K562 (cell line): ENCODE data around the gene ZDHHC6. TPM values are rescaled to one million over a fixed set of nuclear protein-coding genes. Genes with fewer than 3 reads are reported as not detected.

Source experiments
- ATAC-seq: fragments of 200-7000 bp; cut with Tn5 transposase; 3 replicates; pipeline ENCODE4 v1.9.1; 2020; ENCODE audit warnings: moderate library complexity
- BruUV-seq: library from RNA; stranded (reverse); fragments of 400-500 nt; replicated peaks from 2 replicates; lab custom pipeline; 2021; lab: Mats Ljungman, UMichigan
- CTCF ChIA-PET: fragments of 300-600 bp; formaldehyde crosslinking; extraction: SDS; loops from one replicate; lab custom pipeline; 2021; ENCODE audit warnings: low intra/inter-chr PET ratio; lab: Yijun Ruan, JAX
- POLR2A ChIA-PET: fragments of 300-600, 350-650 bp; sonication (Branson Sonifier 250); formaldehyde crosslinking; extraction: SDS; loops from one replicate; lab custom pipeline; 2021; ENCODE audit warnings: antibody characterized with exemption, inconsistent platforms; lab: Yijun Ruan, JAX
- DNase-seq, 4 experiments: peaks; one replicate each; pipeline versions ENCODE4 v3.0.0 to v3.0.0-alpha.2; 2011 to 2018; ENCODE audit warnings: low spot score in 3 of 4, mixed read lengths in 3 of 4; ENCODE audit errors: extremely low read depth in 1 of 4
- FAIRE-seq: peaks from 2 replicates; lab custom pipeline; 2011; peaks lifted over from hg19 to GRCh38; lab: Jason Lieb, UNC
- H2AFZ ChIP-seq: 2 replicates; pipeline ENCODE4 v1.6.0; 2011; ENCODE audit warnings: low read depth, low read length, control low read depth, inconsistent platforms
- H3K27ac ChIP-seq: fragments of 200-600 bp; 3 replicates; pipeline ENCODE4 v1.8.0; 2011; ENCODE audit warnings: low read depth, mild to moderate bottlenecking, control low read depth, inconsistent platforms, low read length, moderate library complexity, mixed read lengths; ENCODE audit errors: extremely low read depth
- H3K27me3 ChIP-seq, 2 experiments: fragments of 300-600 bp in 1 of 2; 2 replicates in 1 of 2; 3 replicates in 1 of 2; pipeline versions ENCODE4 v1.6.0 to v1.8.0; 2011; ENCODE audit warnings: inconsistent platforms in 2 of 2, low read length in 2 of 2, mild to moderate bottlenecking in 1 of 2, mixed read lengths in 1 of 2, moderate library complexity in 1 of 2; ENCODE audit not compliant: control insufficient read depth in 2 of 2, insufficient read depth in 2 of 2
- H3K36me3 ChIP-seq: fragments of 300-600 bp; 3 replicates; pipeline ENCODE4 v1.8.0; 2011; ENCODE audit warnings: mild to moderate bottlenecking, low read length, inconsistent platforms; ENCODE audit not compliant: control insufficient read depth, insufficient read depth
- H3K4me1 ChIP-seq, 2 experiments: fragments of 200-600 bp in 1 of 2; replicated peaks in 1 of 2; 2 replicates in 1 of 2; 3 replicates in 1 of 2; pipeline versions ENCODE4 v1.5.1 to v1.8.0; 2011; ENCODE audit warnings: inconsistent platforms in 2 of 2, low read length in 2 of 2, mild to moderate bottlenecking in 1 of 2, mixed read lengths in 1 of 2, moderate library complexity in 1 of 2; ENCODE audit not compliant: control insufficient read depth in 2 of 2, insufficient read depth in 2 of 2
- H3K4me2 ChIP-seq: 2 replicates; pipeline ENCODE4 v1.6.1; 2011; ENCODE audit warnings: low read length, control low read depth, inconsistent platforms, mixed read lengths; ENCODE audit not compliant: insufficient read depth
- H3K4me3 ChIP-seq: fragments of 200-600 bp; sonication (generic), shearing (Covaris generic); 2 replicates; pipeline ENCODE4 v1.5.1; 2016; ENCODE audit warnings: control low read depth, inconsistent platforms
- H3K79me2 ChIP-seq: fragments of 200-600 bp; 3 replicates; pipeline ENCODE4 v1.8.0; 2011; ENCODE audit warnings: low read length, inconsistent platforms; ENCODE audit not compliant: control insufficient read depth, insufficient read depth
- H3K9ac ChIP-seq, 2 experiments: 2 replicates each; pipeline versions ENCODE4 v1.6.0 to v1.6.1; 2011; ENCODE audit warnings: low read depth in 2 of 2, low read length in 2 of 2, control low read depth in 1 of 2, inconsistent platforms in 1 of 2, mild to moderate bottlenecking in 1 of 2, mixed read lengths in 1 of 2; ENCODE audit not compliant: insufficient read depth in 1 of 2
- H3K9me1 ChIP-seq: one replicate; pipeline ENCODE4 v1.6.0; 2011; ENCODE audit warnings: inconsistent platforms, mild to moderate bottlenecking, low read length, moderate library complexity; ENCODE audit not compliant: control insufficient read depth, insufficient read depth
- H3K9me3 ChIP-seq: replicated peaks from 2 replicates; pipeline ENCODE4 v1.5.1; 2011; ENCODE audit warnings: low read depth, low read length, inconsistent platforms; ENCODE audit not compliant: control insufficient read depth, insufficient read depth
- H4K20me1 ChIP-seq: replicated peaks from 2 replicates; pipeline ENCODE4 v1.6.1; 2011; ENCODE audit warnings: low read length, inconsistent platforms, mixed read lengths; ENCODE audit not compliant: control insufficient read depth, insufficient read depth
- BRCA1 ChIP-seq, 2 experiments: fragments of 450-650 bp in 1 of 2; sonication (generic) in 1 of 2; formaldehyde crosslinking in 1 of 2; IDR thresholded peaks; 2 replicates each; pipeline versions ENCODE4 v1.5.0 to v1.6.1; 2017 to 2020; ENCODE audit warnings: mild to moderate bottlenecking in 1 of 2, missing genetic modification reagents in 1 of 2
- CTBP1 ChIP-seq: fragments of 450-650 bp; IDR thresholded peaks from 2 replicates; pipeline ENCODE4 v1.6.1; 2016; ENCODE audit warnings: borderline replicate concordance
- ETV1 ChIP-seq: fragments of 450-650 bp; conservative IDR thresholded peaks from 2 replicates; pipeline ENCODE4 v1.6.1; 2016; ENCODE audit warnings: missing genetic modification characterization, control low read depth, low read depth, missing compliant biosample characterization
- PHB ChIP-seq: fragments of 250-450 bp; sonication (Bioruptor Pico); IDR thresholded peaks from 2 replicates; pipeline ENCODE4 v1.5.0; 2021
- WGBS: fragments of 100-300 bp; shearing (Covaris generic); methylation state at CpG from one replicate; pipeline ENCODE4 v1.1.6; 2016; ENCODE audit warnings: low coverage, mixed read lengths; ENCODE audit not compliant: insufficient coverage; ENCODE audit errors: missing lambda C conversion rate; 5-methylcytosine and 5-hydroxymethylcytosine counted together
- in situ Hi-C: fragments of 300-500 bp; cut with MboI; formaldehyde crosslinking; loops from 4 replicates; pipeline ENCODE4 v1.15.0; 2018; ENCODE audit warnings: inconsistent platforms, mixed read lengths
- intact Hi-C: fragments of 100-400 bp; cut with micrococcal nuclease; formaldehyde crosslinking; loops from 2 replicates; pipeline ENCODE4 v1.14.2; 2022
- polyA plus RNA-seq, 8 experiments: library from polyadenylated mRNA; depleted of rRNA in 4 of 8; stranded (reverse) in 5 of 8; unstranded in 3 of 8; fragments of >200 nt; fragmentation: Nextera tagmentation in 2 of 8; fragmentation: Illumina TruSeq in 1 of 8; extraction: Ambion mirVana in 2 of 8; extraction: Trizol in 1 of 8; gene quantifications; 2 replicates each; pipeline versions ENCODE4 v1.2.1 to v1.2.3, GENCODE V29; 2011 to 2014; ENCODE audit warnings: inconsistent platforms in 1 of 8, missing spikeins in 1 of 8
- total RNA-seq, 7 experiments: library from RNA; depleted of rRNA in 6 of 7; stranded (reverse); fragments of >200 nt in 6 of 7; fragmentation: Illumina TruSeq in 2 of 7; extraction: Trizol in 2 of 7; gene quantifications; 2 replicates each; pipeline versions ENCODE4 v1.2.1 to v1.2.3, GENCODE V29; 2011 to 2021; ENCODE audit warnings: low replicate concordance in 1 of 7
- TF ChIP-seq, protein P1 (sequence below), 3 experiments: fragments of 200-800 bp in 1 of 3; fragments of 250-450 bp in 1 of 3; fragments of 450-650 bp in 1 of 3; sonication (Bioruptor Pico) in 1 of 3; sonication (Bioruptor generic) in 1 of 3; formaldehyde crosslinking in 1 of 3; IDR thresholded peaks; 2 replicates each; pipeline versions ENCODE4 v1.6.1 to v1.8.0; 2016 to 2022; ENCODE audit warnings: mild to moderate bottlenecking in 2 of 3, missing genetic modification characterization in 2 of 3, missing compliant biosample characterization in 1 of 3, moderate library complexity in 1 of 3

The ZDHHC6 gene
- total and polyA plus RNA-seq, 9 of the 15 experiments (the other 6 are each of a cell fraction or from before 2014, with no cell fraction given): 13.6 to 30.5 (median 21.5) TPM

DNA sequence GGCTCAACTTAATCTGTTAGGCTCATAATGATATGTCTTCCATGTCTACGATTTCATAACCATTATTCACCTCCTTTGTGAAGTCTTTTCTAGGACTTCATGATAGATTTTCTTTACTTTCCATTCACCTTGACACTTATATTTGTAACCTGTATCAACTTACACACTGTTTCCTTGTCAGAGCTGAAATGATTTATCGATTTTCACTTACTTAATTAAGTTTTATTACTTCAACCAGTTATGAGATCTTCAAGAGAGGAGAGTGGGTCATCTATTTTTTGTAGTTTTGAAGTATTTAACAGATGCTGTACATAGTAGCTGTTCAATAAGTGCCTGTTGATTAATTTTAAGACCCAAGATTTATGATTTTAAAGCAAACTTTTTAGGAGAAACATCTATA, 37.7 kb upstream of the ZDHHC6 start:
- Histone ChIP-seq H3K79me2 (no peaks in the 10 kb centered on the region), H3K27me3 (no peaks in the 10 kb centered on the region), H3K9me3 (no peaks in the 10 kb centered on the region), H3K4me2 (no peak overlapping the region), H3K9me1 (no peaks in the 10 kb centered on the region), H2AFZ (no peak overlapping the region), H3K4me3 (no peak overlapping the region), H3K9ac (no peak overlapping the region), H3K4me1 (no peaks in the 10 kb centered on the region)
- WGBS: 58% methylated on average over 2 of the region's 2 CpGs
- POLR2A ChIA-PET: no interaction called here
- ATAC-seq: no peak
- intact Hi-C loops: no loop called here
- DNase-seq: no peak
- TF ChIP-seq PHB (no peak), ETV1 (tag) (no peak), CTBP1 (no peak), BRCA1 (IDR thresholded peaks at IDR 0.05) (no peak), BRCA1 (CRISPR knock-in tag; IDR thresholded peaks at IDR 0.05) (no peak)
- TF ChIP-seq, protein P1, sequence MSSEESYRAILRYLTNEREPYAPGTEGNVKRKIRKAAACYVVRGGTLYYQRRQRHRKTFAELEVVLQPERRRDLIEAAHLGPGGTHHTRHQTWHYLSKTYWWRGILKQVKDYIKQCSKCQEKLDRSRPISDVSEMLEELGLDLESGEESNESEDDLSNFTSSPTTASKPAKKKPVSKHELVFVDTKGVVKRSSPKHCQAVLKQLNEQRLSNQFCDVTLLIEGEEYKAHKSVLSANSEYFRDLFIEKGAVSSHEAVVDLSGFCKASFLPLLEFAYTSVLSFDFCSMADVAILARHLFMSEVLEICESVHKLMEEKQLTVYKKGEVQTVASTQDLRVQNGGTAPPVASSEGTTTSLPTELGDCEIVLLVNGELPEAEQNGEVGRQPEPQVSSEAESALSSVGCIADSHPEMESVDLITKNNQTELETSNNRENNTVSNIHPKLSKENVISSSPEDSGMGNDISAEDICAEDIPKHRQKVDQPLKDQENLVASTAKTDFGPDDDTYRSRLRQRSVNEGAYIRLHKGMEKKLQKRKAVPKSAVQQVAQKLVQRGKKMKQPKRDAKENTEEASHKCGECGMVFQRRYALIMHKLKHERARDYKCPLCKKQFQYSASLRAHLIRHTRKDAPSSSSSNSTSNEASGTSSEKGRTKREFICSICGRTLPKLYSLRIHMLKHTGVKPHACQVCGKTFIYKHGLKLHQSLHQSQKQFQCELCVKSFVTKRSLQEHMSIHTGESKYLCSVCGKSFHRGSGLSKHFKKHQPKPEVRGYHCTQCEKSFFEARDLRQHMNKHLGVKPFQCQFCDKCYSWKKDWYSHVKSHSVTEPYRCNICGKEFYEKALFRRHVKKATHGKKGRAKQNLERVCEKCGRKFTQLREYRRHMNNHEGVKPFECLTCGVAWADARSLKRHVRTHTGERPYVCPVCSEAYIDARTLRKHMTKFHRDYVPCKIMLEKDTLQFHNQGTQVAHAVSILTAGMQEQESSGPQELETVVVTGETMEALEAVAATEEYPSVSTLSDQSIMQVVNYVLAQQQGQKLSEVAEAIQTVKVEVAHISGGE (CRISPR knock-in tag; IDR thresholded peaks at IDR 0.05): no peak
- TF ChIP-seq, all 486 proteins: peak for 0
- CTCF ChIA-PET: no interaction called here
- H3K36me3 ChIP-seq: no peaks in the 10 kb centered on the region
- in situ Hi-C loops: no loop called here
- H4K20me1 ChIP-seq: no peaks in the 10 kb centered on the region
- no peak for FAIRE-seq
- BruUV-seq: no TSS peak
- H3K27ac ChIP-seq: no peak overlapping the region
